Suppressor macrophage (primary cell): ENCODE data around the gene SIKE1.
"Not testable (repeated sequence)": the region's sequence is repeated elsewhere in the genome, so short reads cannot be mapped to it uniquely, and the experiment has no call there.

Experiments
- DNase-seq, 4 experiments: peaks; one replicate each; pipeline ENCODE4 v3.0.0-alpha.2; 2020 to 2022

Gene SIKE1

DNA sequence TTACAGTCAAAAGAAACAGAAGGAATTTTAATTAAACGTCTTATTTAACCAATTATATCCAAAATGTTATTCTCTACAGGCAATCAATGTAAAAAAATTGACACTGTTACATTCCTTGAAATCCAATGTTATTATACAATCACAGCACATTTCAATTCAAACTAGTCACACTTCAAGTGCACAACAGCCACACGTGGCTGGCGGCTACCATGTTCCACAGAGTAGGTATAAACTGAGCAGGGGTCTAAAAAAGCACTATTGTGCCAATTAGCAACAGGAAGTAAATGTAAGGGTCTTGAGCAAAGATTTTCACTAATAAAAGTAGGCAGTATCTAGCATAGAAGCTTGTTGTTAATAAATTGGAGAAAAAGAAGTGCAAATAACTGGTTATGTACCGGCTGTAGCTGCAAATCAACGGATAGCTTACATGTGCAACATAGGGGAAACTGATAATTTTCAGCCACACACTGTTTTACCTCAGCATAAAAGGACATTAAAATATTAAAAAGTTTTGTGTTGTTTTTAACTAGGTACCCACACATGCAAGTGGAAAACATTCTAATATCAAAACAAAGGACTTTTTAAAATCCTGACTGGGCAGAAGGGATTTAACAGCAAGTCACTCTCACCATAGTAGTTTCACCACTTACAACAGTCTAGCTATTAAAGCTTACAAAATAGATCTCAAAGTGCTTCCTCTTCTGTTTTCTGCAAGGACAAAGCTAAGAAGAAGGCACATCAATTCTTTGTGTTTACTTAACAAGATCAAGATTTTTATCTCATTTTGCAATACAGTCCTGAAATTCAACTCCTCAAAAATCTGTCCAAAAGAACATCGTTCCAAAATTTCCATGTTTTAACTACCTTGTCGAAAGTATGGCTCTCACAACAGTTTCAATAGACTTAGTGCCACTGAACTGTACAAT lies 25.2 kb downstream of the SIKE1 start:
- peak in 3 of 4 experiments; percentile 2 to 68 (median 64) for DNase-seq

DNA sequence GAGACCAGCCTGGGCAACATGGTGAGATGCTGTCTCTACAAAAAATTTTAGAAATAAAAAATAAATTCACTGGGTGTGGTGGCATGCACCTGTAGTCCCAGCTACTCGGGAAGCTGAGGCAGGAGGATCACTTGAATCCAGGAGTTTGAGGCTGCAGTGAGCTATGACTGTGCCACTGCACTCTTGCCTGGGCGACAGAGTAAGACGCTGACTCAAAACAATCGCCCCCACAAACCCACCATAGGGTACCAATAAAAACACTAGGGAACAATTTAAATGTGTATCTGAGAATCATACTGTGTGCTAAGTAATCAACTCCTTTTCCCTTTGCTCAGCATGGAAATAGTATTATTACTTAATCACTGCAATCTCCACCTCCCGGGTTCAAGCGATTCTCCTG lies 26.8 kb downstream of the SIKE1 start:
- not testable (repeated sequence) for DNase-seq

DNA sequence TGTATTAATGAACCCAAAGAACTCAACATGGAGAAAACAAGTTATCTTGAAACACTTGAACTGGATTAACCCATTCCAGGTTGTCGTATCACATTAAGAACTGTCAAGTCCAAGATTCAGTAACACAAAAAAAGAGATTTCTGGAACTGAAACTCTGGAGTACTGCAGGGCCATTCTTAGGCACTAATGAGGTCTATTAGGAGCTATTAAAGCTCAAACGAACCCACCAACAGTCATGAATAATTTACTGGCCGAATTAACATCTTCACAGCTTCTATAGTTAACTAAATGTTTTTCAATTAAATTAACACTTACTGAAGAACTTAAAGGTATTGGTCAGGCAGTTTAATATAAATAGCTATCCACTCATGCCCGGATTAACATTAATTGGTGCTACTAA lies 27.3 kb downstream of the SIKE1 start:
- DNase-seq = no peak

DNA sequence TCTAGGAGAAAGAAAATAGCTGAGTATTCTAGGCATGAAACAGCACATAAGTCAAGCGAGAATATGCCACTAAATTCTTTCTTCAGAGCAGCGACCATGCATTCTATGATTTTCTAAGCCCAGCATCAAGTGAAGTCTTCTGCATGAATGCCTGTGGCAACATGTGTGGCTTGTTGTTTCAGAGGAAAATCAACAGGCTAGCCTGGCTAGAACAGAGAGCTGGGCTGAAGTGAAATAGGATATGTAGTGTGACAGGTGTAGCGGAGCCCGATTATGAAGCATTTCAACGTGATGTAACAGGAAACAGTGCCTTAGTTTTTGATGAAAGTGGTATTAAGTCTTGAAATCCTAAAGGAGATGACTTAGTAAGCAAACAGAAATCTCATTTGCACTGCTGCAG lies 29.7 kb downstream of the SIKE1 start:
- DNase-seq = no peak

DNA sequence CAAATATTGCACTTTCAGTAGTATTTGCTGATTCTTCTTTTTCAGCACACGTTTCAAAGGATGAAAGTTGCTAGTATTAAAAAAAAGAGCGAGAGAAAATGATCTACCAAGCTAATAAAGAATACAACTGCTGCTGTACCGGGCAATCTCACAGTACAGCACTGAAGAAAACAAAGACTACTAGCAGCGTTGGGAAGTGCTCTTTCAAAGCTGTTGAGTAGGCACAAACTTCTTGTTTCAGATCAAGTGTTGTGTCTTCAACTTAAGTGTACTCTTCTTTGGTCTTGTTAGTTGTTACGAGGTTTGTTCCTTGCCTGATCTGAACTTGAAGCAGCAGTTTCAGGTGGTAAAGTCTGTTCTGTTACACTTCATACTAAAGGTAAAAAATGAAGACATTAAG lies 30.6 kb downstream of the SIKE1 start:
- DNase-seq = no peak

DNA sequence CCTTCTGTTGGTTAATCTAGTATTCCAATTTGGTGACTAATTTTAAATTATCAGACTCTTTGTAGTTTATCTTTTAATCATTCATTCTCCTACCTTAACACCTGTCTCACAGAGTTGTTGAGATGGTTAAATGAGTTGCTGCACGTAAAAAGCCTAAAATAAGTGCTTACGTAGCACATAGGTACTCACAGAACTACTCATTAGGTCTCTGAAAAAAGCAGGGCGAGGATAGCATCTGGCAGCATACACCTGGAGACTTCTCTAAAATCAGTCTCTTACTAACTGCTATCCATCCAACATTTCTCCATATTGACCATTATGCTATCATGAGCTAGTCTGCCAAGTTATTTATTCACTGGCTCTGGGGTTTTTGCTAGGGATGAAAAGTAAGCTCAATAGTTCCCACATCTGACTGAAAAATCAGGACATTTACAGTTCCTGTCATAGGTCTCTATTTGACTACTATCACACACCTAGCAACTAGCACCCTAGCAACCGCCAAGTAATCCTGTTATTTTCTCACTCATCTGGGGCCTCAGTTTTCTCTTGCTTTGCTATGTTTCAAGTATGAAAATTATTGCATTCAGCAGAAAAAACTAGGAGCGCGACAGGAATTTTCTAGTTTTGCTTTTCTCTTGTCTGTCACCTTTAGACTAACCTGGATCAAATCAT lies 33.9 kb downstream of the SIKE1 start:
- no peak for DNase-seq

DNA sequence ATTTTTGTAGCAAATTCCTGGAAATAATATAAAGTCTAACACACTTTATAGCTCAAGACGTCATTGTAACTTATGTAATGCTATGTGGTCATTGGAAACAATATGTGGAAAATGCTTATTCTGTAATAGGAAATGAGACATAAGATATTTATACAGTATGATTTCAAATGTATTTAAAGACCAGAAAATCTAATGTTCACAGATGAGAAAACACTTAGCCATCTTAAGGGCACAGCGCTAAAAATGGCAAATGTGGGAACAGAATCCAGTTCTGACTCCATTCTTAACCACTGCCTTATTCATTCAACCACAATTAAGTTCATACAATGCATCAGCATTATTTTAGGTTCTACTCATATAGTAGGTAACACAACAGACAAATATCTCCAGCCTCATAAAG lies 35.2 kb downstream of the SIKE1 start:
- peak in 2 of 4 experiments; percentile 25 to 56 for DNase-seq

DNA sequence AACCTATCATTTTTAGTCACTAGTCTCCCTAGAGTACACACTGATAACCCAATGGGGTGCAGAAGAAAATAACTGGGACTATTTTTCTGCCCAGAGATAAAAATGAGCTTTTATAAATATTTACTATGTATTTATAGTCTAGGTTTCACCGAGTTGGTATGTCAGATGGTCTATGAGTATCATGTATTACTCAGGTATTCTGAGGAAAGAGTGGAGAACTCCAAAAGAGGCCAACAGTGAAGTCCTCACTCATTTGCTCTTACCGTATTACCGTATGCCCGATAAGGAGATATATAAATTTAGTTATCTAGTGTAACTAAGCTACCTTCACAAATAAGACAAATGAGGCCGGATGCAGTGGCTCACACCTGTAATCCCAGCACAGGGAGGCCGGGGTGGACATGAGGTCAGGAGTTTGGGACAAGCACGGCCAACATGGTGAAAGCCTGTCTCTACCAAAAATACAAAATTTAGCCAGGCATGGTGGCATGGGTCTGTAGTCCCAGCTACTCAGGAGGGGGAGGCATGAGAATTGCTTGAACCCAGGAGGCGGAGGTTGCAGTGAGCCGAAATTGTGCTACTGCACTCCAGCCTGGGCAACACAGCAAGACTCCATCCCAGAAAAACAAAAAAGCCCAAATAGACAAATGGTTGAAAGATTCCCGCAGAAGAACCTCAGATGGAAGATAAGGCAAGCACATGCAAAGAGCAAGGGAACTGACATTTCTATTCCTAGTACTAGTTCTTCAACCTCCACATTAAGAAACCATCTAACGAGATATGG lies 38.3 kb downstream of the SIKE1 start:
- no peak for DNase-seq

DNA sequence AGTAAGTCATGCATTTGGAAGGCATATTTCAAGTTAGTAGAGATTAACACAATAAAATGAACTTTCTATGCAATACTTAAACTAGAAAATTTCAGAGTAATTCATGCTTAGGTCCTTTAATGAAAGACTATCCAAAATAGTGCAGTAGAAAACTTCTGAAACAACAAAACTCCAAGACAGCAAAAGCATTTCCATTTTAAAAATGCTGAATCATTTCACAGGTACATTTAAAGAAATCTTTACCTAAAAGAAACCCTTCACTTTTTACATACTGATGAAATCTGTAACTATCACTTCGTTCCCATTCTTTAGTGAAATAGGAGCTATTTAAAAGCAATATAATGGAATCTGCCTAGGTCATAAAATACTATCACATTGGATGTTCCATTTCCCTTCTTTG lies 40.2 kb downstream of the SIKE1 start:
- DNase-seq = no peak

DNA sequence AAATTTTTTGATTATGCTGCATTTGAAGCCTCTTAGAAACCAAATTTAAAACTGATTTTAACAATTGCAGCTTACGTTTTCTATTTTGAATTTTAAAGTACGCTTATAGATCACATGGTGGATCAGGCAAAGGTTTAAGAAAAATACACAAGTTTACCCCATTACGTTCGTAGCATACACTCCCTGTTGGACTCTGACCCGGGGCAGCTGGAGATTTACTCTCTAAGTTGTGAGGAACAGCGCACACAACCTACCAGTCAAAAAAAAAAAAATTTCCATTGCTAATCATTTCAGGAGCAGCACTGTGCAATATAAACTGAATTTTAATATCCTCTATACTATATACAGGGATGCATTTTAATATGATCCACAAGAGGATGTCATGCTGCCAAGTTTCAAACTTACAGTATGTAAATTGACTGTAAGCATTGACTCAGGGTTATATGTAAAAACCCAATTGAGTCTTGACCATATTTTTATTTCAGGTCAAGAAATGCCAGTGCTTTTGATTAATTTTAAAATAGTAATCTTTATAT lies 43.1 kb downstream of the SIKE1 start:
- DNase-seq = no peak

DNA sequence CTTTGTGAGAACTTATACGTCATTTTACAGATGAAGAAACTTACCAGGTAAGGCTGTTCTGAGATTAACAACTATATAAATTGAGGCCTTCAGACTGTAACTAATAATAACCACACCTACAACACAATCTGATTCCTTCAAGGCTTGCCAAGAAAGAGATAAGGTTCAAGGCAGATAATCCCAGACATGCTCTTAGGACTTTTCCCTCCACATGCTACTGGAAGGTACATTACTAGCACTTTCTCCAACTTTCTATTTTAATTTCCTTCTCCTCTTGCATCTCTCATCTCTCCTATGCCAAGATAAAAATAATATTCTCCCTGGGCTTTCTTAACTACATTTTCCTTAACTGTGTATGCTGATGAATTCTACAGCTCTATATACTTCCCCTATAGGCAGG lies 45.0 kb downstream of the SIKE1 start:
- DNase-seq = no peak

DNA sequence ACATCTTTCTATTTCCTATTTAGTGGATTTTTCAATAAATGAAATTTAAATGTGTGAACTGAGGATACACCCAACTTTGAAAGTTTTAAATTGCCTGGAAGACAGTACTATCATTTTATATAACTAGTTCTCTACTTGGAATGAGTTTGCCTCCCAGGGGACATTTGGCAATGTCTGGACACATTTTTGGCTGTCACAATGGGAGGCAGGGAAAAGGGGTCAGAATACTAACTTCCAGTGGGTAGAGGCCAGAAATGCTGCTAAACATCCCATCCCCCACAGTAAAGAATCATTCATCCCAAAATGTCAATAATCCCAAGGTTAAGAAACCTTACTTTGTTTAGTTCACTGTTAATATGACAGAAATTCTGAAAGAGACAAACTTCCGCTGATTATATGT lies 50.7 kb downstream of the SIKE1 start:
- no peak for DNase-seq

DNA sequence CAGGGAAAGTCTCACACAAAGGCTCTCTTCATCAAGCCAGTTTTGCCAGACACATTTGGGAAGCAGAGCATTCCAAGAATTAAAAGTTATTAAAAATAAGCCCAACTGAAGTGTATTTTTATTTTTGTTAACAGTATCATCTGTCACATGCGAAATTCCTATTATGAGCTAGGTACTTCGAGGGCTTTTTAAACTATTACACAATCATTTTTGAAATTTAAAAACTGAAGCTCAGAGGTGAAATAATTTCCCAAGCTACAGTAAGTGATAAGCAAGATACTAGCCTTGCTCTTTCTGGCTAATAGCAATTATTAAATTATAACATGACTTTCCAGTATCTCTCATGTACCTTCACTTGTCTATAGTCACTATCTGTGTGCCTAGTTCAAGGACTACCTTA lies 51.9 kb downstream of the SIKE1 start:
- DNase-seq = no peak

DNA sequence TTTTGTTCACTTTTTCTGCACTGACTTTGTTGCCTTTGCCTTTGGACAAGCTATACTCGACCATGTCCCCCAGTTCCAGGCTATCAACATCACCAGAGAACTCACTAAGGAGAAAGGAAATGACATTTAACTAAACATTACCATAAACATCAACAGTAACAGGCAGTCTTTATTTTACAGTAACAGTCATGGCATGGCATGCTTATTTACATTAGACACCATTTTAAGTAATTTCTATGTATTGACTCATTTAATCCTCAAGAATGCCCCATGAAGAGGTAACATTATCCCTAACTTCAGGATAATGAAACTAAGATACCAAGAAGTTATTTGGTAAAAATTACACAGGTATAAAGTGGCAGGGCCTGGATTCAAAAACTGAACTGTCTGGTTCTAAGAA lies 55.3 kb downstream of the SIKE1 start:
- no peak for DNase-seq

DNA sequence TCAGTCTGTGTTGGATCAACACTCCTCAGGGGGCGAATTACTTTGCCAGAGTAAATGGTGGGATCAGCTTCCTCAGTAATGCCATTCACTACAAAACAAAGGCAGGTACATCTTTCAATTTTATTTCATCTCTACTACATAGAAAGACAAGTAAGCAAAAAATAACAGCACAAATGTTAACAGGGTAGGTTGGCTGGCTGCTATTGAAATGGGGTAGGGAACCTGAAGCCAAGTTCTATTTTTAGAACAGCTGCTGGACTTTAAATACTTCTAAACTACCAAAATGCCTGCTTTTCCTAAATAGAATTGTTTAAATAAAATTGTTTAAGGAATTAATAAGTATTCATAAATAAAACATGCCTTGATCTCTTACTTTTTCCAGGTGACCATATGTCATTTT lies 56.6 kb downstream of the SIKE1 start:
- DNase-seq = no peak

DNA sequence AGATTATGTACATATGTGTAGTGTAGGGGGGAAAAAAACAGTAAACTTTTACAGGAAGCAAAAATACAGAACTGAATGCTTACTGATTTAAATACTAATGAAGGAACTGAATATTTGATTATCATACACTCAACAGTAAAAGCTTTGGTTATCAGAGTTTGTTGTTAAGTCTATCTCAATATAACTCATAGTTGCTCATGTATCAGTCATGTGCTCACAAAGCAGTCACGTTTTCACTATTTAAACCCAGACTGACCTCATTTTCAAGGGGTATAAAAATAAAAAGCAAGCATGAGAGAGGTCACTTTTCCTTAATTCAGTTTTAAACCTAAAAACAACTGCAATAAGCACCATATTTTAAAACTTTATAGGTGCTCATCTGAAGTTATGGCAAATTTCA lies 57.0 kb downstream of the SIKE1 start:
- DNase-seq = no peak

DNA sequence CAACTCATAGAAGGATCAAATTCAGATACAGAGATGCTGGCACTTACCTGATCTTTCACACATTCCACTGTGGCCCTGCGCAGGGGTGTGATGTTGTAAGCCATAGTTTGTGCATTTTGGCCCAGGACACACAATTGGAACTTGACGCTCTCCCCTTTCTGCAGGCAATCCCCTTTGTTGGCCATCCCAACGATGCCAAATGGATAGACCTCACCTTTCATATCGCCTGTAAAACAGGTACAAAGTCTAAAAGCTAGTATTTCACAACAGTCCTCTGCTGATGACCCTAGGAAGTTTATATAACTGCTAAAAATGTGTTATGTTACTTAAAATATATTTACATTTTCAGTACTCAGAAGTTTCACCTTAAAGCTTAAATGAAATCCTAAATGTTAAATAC lies 60.0 kb downstream of the SIKE1 start:
- DNase-seq = no peak
